DOHH2 (cell line): ENCODE results near the gene MYO15A.

Experiments
- CTCF ChIP-seq: fragments of 200-600 bp; sonication (generic); IDR thresholded peaks from one replicate; pipeline ENCODE4 v1.5.1; 2014; ENCODE audit warnings: antibody characterized with exemption, mild to moderate bottlenecking, low read depth, low read length; ENCODE audit not compliant: poor library complexity, severe bottlenecking
- EZH2phosphoT487 ChIP-seq: fragments of 200-600 bp; sonication (generic); IDR thresholded peaks from 2 replicates; pipeline ENCODE4 v1.6.1; 2017; ENCODE audit warnings: borderline replicate concordance, mild to moderate bottlenecking, antibody characterized with exemption, low read length, moderate library complexity, mixed read lengths

- TF ChIP-seq CTCF = no peak
- no peak for TF ChIP-seq EZH2phosphoT487
Observed at GRCh38 chr17:18173740-18174139, 65.2 kb downstream of the MYO15A start.
